HEK293 (cell line): ENCODE measurements around the gene DNAJA1.
"Not testable (repeated sequence)": the region's sequence is repeated elsewhere in the genome, so short reads cannot be mapped to it uniquely, and the experiment has no call there.

Experiments
- CTCF ChIA-PET: fragments of 350-600 bp; formaldehyde crosslinking; extraction: SDS; loops from one replicate; lab custom pipeline; 2021; ENCODE audit warnings: antibody characterized with exemption; lab: Yijun Ruan, JAX
- POLR2A ChIA-PET: fragments of 300-600 bp; formaldehyde crosslinking; extraction: SDS; loops from one replicate; lab custom pipeline; 2020; ENCODE audit warnings: antibody characterized with exemption, inconsistent platforms; lab: Yijun Ruan, JAX
- H3K27ac ChIP-seq: fragments of 200-500 bp; sonication (Bioruptor generic); 2 replicates; pipeline ENCODE4 v1.5.1; 2014; ENCODE audit warnings: low read depth, low read length, control low read depth, inconsistent platforms; ENCODE audit errors: extremely low read depth
- H3K36me3 ChIP-seq, 2 experiments: fragments of 200-500 bp in 1 of 2; sonication (Bioruptor generic) in 1 of 2; 1 replicate in 1 of 2; 2 replicates in 1 of 2; pipeline ENCODE4 v1.5.1; 2014 to 2017; ENCODE audit warnings: inconsistent platforms in 2 of 2, low read length in 2 of 2; ENCODE audit not compliant: control insufficient read depth in 2 of 2, insufficient read depth in 1 of 2
- H3K4me1 ChIP-seq: fragments of 200-500 bp; sonication (Bioruptor generic); 2 replicates; pipeline ENCODE4 v1.5.1; 2014; ENCODE audit warnings: mild to moderate bottlenecking, low read length, inconsistent platforms; ENCODE audit not compliant: control insufficient read depth, insufficient read depth
- H3K4me3 ChIP-seq: 2 replicates; pipeline ENCODE4 v1.5.1; 2011; ENCODE audit warnings: low read depth, mild to moderate bottlenecking, control low read depth, low read length, moderate library complexity
- H3K9me3 ChIP-seq: fragments of 200-500 bp; sonication (Bioruptor generic); 2 replicates; pipeline ENCODE4 v1.5.1; 2014; ENCODE audit warnings: low read depth, low read length, inconsistent platforms; ENCODE audit not compliant: control insufficient read depth, insufficient read depth
- PRDM1 ChIP-seq: fragments of 450-650 bp; formaldehyde crosslinking; IDR thresholded peaks from 2 replicates; pipeline ENCODE4; 2016; ENCODE audit warnings: missing biosample characterization, missing genetic modification characterization
- REPIN1 ChIP-seq: fragments of 450-650 bp; formaldehyde crosslinking; IDR thresholded peaks from 2 replicates; pipeline ENCODE4 v1.5.1; 2017; ENCODE audit warnings: missing biosample characterization, missing genetic modification characterization, low read depth
- YY1 ChIP-seq: fragments of 450-650 bp; formaldehyde crosslinking; IDR thresholded peaks from 2 replicates; pipeline ENCODE4 v1.5.1; 2018; ENCODE audit warnings: missing biosample characterization, missing genetic modification characterization
- ZBTB11 ChIP-seq: fragments of 450-650 bp; formaldehyde crosslinking; conservative IDR thresholded peaks from 2 replicates; pipeline ENCODE4 v1.5.1; 2016; ENCODE audit warnings: low read depth, missing biosample characterization, missing genetic modification characterization
- ZBTB17 ChIP-seq: fragments of 450-650 bp; formaldehyde crosslinking; IDR thresholded peaks from 2 replicates; pipeline ENCODE4 v1.5.1; 2016; ENCODE audit warnings: missing biosample characterization, missing genetic modification characterization
- ZBTB7A ChIP-seq: fragments of 450-650 bp; formaldehyde crosslinking; IDR thresholded peaks from 2 replicates; pipeline ENCODE4 v1.5.1; 2016; ENCODE audit warnings: low read depth, missing biosample characterization, missing genetic modification characterization
- ZBTB8A ChIP-seq: fragments of 450-650 bp; formaldehyde crosslinking; IDR thresholded peaks from 2 replicates; pipeline ENCODE4 v1.5.1; 2016; ENCODE audit warnings: missing biosample characterization, missing genetic modification characterization
- ZNF121 ChIP-seq: fragments of 450-650 bp; formaldehyde crosslinking; IDR thresholded peaks from 2 replicates; pipeline ENCODE4 v1.5.1; 2016; ENCODE audit warnings: missing biosample characterization, missing genetic modification characterization
- ZNF248 ChIP-seq: fragments of 450-650 bp; formaldehyde crosslinking; IDR thresholded peaks from 2 replicates; pipeline ENCODE4 v1.5.1; 2017; ENCODE audit warnings: missing biosample characterization, missing genetic modification characterization
- ZNF362 ChIP-seq: fragments of 450-650 bp; formaldehyde crosslinking; IDR thresholded peaks from 2 replicates; pipeline ENCODE4 v1.5.1; 2016; ENCODE audit warnings: missing biosample characterization, missing genetic modification characterization
- ZNF416 ChIP-seq: fragments of 450-650 bp; formaldehyde crosslinking; IDR thresholded peaks from 2 replicates; pipeline ENCODE4 v1.5.1; 2016; ENCODE audit warnings: missing biosample characterization, missing genetic modification characterization
- ZNF473 ChIP-seq: fragments of 450-650 bp; formaldehyde crosslinking; IDR thresholded peaks from 2 replicates; pipeline ENCODE4 v1.5.1; 2017; ENCODE audit warnings: missing biosample characterization, missing genetic modification characterization
- ZNF555 ChIP-seq: fragments of 450-650 bp; formaldehyde crosslinking; conservative IDR thresholded peaks from 2 replicates; pipeline ENCODE4 v1.5.1; 2017; ENCODE audit warnings: missing biosample characterization, mild to moderate bottlenecking, missing genetic modification characterization, inconsistent platforms
- ZNF626 ChIP-seq: fragments of 450-650 bp; sonication (Bioruptor Pico); formaldehyde crosslinking; IDR thresholded peaks from 2 replicates; pipeline ENCODE4 v1.5.1; 2018; ENCODE audit warnings: missing biosample characterization, missing genetic modification characterization, inconsistent platforms
- ZNF660 ChIP-seq: fragments of 450-650 bp; IDR thresholded peaks from 2 replicates; pipeline ENCODE4 v1.5.1; 2018; ENCODE audit warnings: missing biosample characterization, mild to moderate bottlenecking, missing genetic modification characterization
- ZNF768 ChIP-seq: fragments of 450-650 bp; formaldehyde crosslinking; IDR thresholded peaks from 2 replicates; pipeline ENCODE4 v1.5.1; 2018; ENCODE audit warnings: missing biosample characterization, mild to moderate bottlenecking, missing genetic modification characterization
- ZNF830 ChIP-seq: fragments of 450-650 bp; IDR thresholded peaks from 2 replicates; pipeline ENCODE4 v1.5.0; 2018; ENCODE audit warnings: missing biosample characterization, missing genetic modification characterization, low read depth, mild to moderate bottlenecking, moderate library complexity
- ZSCAN18 ChIP-seq: fragments of 450-650 bp; formaldehyde crosslinking; IDR thresholded peaks from 2 replicates; pipeline ENCODE4 v1.5.1; 2016; ENCODE audit warnings: missing biosample characterization, missing genetic modification characterization
- TF ChIP-seq, protein P1 (sequence below): fragments of 450-650 bp; formaldehyde crosslinking; IDR thresholded peaks from 2 replicates; pipeline ENCODE4 v1.5.1; 2016; ENCODE audit warnings: missing biosample characterization, missing genetic modification characterization

Gene DNAJA1

DNA sequence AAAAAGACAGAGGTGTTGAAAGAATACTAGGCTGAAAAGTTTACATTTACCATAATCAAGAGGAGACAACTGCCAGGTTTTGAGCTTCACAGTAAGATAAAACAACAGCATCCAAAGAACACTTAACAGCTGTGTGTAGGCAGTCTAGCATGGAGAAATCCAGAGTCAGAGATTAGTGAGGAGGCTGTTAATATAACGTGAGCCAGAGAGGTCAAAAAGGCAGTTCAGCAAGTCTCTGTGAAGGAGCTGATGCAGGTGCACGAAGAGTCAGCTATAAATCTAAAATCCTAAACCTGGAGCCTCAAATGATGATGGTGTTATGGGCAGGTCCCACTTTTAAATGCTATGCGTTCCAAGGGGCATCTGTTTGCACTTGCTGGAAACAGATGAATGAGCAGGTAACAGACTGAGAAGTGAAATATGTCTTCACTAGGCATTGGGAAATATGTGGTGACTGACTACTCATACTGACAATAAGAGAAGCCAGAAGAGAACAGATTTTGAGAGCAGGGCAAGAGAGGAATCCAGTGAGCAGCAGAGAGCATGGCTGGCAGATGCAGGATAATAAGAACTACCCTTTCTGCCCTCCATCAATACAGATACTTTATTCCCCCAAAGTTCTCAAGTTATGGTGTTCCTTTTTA, 32.4 kb upstream of the DNAJA1 start:
- TF ChIP-seq ZNF830 (tag by site-specific recombination), result no peak
- no peak for TF ChIP-seq ZNF555 (tag by site-specific recombination)
- no peak for TF ChIP-seq ZNF660 (tag by site-specific recombination)
- no peak for TF ChIP-seq ZNF416 (tag by site-specific recombination)
- TF ChIP-seq REPIN1 (tag by site-specific recombination), result no peak
- TF ChIP-seq ZBTB17 (tag by site-specific recombination), result no peak
- no peak for TF ChIP-seq ZBTB7A (tag by site-specific recombination)
- peaks cover 5 to 54% of the 10 kb centered on the region in 2 experiments for H3K36me3 ChIP-seq
- H3K9me3 ChIP-seq, result no peaks in the 10 kb centered on the region
- ChIA-PET CTCF (interaction anchor here (0.5 to 0.7 kb wide), 2 partner anchors 18 to 23 kb away, joined by 3 to 4 read pairs; no protein-coding TSS in a partner anchor), POLR2A (interaction anchor here (0.6 to 3.3 kb wide), 3 partner anchors 8 to 33 kb away, joined by 3 to 18 read pairs (median 3); partner anchors contain the start of gene DNAJA1)
- peaks cover 10% of the 10 kb centered on the region for H3K4me1 ChIP-seq
- H3K27ac ChIP-seq, result no peak overlapping the region
- no peak overlapping the region for H3K4me3 ChIP-seq

GRCh38 chr9:33000682-33001055, 24.4 kb upstream of the DNAJA1 start:
- ChIA-PET CTCF (interaction anchor here (0.6 kb wide), 1 partner anchor 161 kb away, joined by 4 read pairs; no protein-coding TSS in a partner anchor), POLR2A (interaction anchor here (0.7 to 6.3 kb wide), 7 partner anchors 8 to 371 kb away, joined by 3 to 95 read pairs (median 3); partner anchors contain the start of gene DNAJA1)
- peak overlapping the region; percentile 56; the same call in 1 of the 2 replicates for H3K27ac ChIP-seq
- not testable (repeated sequence) for H3K9me3 ChIP-seq, H3K4me1 ChIP-seq
- peak; percentile 89 for TF ChIP-seq ZNF362 (tag by site-specific recombination)
- peaks cover 4 to 30% of the 10 kb centered on the region in 2 experiments; a peak in 2 of 3 replicates for H3K36me3 ChIP-seq
- H3K4me3 ChIP-seq, result peak overlapping the region; percentile 77

- H3K9me3 ChIP-seq, H3K4me3 ChIP-seq, H3K36me3 ChIP-seq, H3K4me1 ChIP-seq, CTCF ChIA-PET, H3K27ac ChIP-seq: not testable (repeated sequence)
- peak; percentile 68; the same call in 1 of the 2 replicates for TF ChIP-seq ZNF121 (tag by site-specific recombination)
- POLR2A ChIA-PET, result interaction anchor here (0.8 kb wide), 1 partner anchor 20 kb away, joined by 4 read pairs; the partner anchor contains the start of gene DNAJA1
These were observed 19.7 kb upstream of the DNAJA1 start for GRCh38 chr9:33005335-33005734.

GRCh38 chr9:33007755-33008154, 17.3 kb upstream of the DNAJA1 start:
- ChIA-PET CTCF (no interaction called here), POLR2A (interaction anchor here (0.6 kb wide), 1 partner anchor 456 kb away, joined by 5 read pairs; no protein-coding TSS in a partner anchor)
- H3K4me3 ChIP-seq, result no peak overlapping the region
- no peak overlapping the region for H3K27ac ChIP-seq
- no peaks in the 10 kb centered on the region; a peak in 1 of 3 replicates for H3K36me3 ChIP-seq
- no peaks in the 10 kb centered on the region for H3K9me3 ChIP-seq
- no peaks in the 10 kb centered on the region for H3K4me1 ChIP-seq
- TF ChIP-seq ZBTB11 (no peak), PRDM1 (no peak), ZNF626 (tag by site-specific recombination) (no peak), ZNF473 (tag by site-specific recombination) (no peak), ZNF768 (tag by site-specific recombination) (no peak), ZNF248 (tag by site-specific recombination) (no peak), ZBTB8A (no peak), ZSCAN18 (no peak), YY1 (tag by site-specific recombination) (no peak)
- TF ChIP-seq, protein P1, sequence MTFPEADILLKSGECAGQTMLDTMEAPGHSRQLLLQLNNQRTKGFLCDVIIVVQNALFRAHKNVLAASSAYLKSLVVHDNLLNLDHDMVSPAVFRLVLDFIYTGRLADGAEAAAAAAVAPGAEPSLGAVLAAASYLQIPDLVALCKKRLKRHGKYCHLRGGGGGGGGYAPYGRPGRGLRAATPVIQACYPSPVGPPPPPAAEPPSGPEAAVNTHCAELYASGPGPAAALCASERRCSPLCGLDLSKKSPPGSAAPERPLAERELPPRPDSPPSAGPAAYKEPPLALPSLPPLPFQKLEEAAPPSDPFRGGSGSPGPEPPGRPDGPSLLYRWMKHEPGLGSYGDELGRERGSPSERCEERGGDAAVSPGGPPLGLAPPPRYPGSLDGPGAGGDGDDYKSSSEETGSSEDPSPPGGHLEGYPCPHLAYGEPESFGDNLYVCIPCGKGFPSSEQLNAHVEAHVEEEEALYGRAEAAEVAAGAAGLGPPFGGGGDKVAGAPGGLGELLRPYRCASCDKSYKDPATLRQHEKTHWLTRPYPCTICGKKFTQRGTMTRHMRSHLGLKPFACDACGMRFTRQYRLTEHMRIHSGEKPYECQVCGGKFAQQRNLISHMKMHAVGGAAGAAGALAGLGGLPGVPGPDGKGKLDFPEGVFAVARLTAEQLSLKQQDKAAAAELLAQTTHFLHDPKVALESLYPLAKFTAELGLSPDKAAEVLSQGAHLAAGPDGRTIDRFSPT, result no peak
